GM21717 (cell line): ENCODE results near the gene NTN1.
"Not testable (repeated sequence)": the region's sequence is repeated elsewhere in the genome, so short reads cannot be mapped to it uniquely, and the experiment has no call there.

ENCODE experiments used
- ATAC-seq: cut with Tn5 transposase; IDR thresholded peaks from one replicate; pipeline ENCODE4 v1.9.1; 2021; ENCODE audit warnings: mild to moderate bottlenecking, moderate library complexity; ENCODE audit not compliant: unreplicated experiment

Gene NTN1

DNA sequence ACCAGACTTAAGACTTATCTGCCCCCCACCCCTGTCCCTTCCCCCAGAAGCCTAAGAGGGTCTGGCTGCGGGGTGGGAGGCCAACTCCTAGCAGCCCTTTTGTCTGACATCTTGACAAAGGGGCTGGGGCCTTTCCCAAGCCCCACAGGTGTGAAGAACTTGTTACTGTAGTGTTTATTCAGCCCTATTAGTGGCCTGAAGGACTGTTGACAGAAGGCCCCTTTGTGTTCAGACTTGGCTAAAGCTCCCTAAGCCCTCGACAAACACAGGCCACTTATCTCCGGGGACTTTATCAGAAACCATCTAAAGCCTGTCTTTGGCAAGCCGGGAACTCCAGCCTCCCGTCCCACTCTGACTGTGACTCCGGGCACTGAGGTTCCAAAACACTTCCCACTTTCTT is 129.8 kb downstream of the NTN1 start:
- no peak for ATAC-seq

DNA sequence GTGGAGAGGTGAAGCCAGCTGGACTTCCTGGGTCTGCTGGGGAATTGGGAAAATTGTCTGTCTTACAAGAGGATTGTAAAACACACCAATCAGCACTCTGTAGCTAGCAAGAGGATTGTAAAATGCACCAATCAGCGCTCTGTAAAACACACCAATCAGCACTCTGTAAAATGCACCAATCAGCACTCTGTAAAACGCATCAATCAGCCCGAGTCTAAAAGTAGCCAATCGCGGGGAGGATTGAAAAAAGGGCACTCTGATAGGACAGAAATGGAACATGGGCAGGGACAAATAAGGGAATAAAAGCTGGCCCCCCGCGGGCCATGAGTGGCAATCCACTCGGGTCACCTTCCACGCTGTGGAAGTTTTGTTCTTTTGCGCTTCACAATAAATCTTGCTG is 130.4 kb downstream of the NTN1 start:
- not testable (repeated sequence) for ATAC-seq

DNA sequence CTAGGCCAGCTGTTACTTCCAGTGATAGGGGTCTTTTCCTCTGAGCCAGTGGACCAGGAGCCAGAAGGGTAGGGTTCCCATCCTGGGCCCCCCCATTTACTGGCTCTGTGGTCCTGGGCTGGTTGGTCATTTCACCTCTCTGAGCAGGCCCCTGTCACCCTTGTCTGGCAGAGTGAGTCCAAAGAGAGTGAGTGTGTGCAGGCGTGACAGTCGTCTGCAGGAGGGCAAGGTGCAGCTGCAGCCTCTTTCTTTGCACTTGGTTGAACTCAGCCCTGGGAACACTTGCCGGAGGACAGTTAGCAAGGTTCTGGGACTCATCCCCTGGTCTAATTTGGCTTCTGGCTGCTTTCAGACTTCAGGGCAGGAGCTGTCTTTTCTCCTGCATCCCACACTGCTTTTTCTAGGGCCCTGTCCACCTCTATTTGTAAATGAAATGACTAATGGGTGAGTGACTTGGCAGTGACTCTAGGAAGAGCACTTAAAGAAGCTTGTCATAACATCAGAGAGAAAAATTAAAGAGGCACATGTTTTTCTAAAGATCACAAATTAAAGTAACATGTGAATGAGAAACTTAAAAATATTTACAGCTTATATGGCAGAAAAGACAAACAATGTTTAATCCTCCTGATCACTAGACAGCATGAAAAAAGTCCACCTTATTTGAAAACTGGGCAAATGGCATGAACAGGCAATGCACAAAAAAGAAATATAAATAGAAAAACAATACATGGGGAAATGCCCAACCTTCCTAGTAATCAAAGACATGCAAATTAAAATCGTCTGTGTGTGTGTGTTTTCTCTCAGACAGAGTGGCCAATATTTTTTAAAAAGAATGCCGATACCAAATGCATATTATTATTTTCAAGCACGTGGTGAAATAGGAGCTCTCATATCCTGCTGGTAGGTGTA is 137.5 kb downstream of the NTN1 start:
- no peak for ATAC-seq

DNA sequence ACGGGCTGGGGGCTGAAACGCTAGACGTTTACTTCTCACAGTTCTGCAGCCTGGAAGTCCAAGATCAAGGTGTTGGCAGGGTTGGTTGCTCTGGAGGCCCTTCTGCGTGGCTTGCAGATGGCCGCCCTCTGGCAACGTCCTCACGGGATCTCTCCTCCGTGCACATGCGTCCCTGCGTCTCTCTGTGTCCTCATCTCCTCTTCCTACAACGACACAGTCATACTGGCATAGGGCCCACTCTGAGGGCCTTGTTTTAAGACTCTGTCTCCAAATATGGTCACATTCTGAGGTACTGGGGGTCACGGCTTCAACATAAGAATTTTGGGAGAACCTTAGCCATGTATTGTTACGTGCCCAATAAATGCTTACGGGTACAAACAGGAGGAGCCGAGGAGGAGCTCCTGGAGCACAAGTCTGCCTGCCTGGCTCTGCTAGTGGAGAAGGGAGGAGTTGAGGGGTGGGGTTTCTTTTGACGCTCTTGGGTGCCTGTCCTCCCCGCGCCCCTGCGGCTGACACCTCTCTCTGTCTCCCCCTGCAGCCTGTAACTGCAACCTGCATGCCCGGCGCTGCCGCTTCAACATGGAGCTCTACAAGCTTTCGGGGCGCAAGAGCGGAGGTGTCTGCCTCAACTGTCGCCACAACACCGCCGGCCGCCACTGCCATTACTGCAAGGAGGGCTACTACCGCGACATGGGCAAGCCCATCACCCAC is 141.1 kb downstream of the NTN1 start:
- no peak for ATAC-seq

DNA sequence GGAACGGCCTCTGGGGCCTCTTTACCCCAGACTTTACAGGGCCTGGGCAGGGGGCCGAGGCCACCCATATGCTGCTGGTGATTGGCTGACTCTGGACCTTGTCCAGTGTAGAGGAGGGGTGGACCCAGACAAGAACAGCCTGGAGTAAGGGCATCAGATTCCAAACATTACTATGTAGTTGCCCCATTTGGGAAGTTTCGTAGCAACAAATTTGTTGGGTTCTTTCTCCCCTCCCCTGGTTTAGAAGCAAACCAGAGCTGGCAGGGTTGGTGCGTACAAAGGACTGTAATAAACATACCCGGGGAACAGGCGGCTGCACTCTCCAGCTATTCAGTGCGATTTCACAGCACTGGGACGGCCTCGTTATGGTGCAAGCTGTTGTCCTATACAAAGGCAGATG is 145.5 kb downstream of the NTN1 start:
- ATAC-seq = no peak

DNA sequence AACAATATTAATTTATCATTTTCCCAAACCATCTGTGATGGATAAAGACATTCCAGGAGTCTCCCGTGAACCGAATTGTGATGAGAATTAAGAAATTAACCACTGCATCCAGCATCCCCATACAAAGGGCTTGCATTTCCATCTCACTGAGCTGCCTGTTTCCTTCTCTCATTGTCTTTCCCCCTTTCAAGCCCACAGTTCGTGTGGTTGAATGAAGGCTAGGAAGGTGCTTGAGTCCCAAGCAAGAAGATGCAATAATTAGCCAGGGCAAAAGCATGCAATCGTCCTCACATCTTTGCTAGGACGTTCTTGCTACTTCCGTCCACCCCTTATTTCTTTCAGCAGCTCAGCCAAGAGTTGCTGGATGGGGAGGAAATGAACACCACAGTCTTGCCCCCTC is 146.1 kb downstream of the NTN1 start:
- ATAC-seq = no peak

DNA sequence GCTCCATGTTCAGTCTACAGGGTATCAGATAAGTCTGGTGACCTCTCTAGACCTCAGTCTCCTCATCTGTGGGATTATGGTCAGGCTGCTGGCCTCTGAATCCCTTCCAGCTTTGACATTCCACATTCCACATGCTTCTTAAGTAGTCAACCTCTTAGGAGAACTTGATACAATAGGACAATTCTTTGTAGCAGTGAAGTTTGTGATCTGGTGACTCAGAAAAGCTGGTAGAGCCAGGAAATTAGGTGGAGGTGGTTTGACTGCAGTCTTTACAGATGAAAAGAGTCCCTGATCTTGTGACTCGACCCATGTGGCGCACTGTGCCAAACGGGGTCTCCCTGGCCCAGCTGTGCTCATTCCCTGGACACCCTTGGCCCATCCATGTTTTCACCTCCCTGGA is 147.8 kb downstream of the NTN1 start:
- no peak for ATAC-seq

DNA sequence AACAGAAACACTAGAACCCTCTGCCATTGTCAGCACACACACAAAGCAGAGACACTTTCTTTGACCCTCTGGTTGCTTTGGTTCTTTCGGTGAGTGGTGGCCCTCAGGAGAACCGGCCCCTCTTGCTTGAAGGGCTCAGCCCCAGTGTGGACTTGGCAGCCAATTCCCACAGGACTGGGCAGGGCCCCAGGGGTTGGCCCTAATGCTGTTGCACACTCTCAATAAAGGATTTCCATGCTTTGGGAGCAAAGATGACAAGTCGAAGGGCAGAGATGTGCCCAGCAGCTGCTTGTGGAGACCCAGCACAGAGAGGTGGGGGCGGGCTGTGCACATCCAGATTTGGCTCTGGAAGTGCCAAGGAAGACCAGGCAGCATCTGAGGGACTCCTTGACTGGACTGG is 149.0 kb downstream of the NTN1 start:
- ATAC-seq = no peak

DNA sequence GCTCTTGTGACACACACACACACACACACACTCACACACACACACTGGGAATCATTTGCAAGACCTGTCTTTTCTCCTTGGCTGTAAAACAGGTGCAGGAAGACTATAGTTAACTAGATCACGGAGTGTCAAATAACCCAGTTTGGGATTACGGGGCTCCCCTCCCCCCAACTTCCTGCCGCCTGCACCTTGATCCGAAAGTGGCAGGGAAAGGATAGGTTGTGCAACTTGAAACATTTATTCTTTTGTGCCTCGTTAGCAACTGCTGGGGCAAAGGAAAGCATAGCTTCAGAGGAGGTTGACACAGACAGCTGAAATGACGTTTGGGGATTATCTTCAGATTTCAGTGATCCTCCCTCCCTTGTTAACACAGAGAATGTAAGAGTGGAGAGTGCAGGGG is 149.5 kb downstream of the NTN1 start:
- no peak for ATAC-seq

DNA sequence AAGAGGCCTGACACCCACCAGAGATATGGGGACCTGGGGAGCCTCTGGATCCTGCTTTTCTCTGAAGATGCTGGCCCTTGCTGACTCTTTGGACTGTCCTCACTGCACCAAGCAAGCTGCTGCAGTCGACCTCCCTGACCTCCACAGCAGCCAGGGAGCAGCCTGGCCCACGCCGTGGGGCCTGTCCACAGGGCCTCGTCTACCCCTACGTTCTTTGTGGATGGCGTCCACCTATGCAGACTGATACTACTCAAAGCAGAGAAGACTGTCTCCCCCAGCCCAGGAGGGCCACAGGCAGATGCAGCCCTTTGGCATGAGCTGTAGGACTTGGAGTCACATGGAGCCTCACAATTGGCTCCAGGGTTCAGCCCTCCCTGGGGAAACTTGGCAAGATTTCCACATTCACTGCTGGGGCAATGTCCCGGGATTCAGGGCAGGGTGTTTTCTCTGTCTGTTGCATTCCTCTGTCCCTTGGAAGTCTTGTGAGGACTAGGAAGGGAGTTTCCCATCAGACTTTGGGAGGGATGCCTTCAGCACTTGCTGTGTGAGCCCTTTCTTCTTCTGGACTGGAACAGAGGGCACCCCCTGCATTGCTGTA is 152.2 kb downstream of the NTN1 start:
- no peak for ATAC-seq

DNA sequence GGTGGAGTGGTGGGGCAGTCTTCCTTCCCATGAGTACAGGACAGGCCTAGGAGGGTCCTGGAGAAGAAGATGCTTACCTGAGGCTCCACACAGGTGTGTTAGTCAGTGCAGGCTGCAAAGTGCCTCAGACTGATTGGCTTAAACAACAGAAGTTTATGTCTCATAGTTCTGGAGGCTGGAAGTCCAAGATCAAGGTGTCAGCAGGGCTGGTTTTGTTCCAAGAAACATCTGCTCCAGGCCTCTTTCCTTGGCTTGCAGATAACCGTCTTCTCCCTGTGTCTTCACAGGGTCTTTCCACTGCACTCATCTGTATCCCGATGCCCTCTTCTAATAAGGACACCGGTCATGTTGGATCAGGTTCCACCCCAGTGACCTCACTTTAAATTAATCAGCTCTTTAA is 153.0 kb downstream of the NTN1 start:
- ATAC-seq = no peak

DNA sequence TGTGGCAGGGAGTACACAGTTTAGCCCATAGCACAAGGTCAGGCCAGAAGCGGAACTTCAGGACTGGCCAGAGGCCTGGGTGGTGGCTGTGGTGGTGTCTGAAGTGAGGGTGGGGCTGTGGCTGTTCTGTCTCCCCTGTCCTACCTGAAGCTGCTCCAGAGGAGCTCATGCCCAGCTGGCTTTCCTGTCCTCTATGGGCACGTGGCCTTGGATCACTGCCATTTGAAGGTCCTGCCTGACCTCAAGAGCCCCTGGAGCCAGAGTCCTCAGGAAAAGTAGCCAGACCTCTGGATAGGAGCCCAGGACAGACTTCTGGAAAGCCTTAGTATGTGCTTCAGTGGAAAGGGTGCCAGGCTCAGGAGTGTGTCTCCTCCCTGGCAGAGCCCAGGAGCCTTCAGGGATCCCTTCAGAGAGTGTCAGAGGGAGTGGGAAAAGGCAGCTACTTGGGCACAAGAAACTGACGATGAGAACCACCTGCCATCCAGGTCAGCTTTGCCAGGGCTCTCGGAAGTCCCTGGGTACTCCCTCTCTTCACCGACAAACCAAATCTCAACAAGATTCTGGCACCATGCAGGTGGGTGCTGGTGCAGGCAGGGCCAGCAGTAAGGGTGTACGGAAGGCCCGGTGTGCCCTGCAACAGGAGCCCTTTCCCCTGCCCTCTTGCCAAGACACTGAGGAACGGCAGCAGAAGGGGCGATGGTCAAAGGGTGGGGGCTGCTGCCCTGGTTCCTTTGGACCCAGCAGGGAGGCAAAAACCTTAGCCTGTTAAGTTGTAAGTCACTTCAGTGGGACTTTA is 153.7 kb downstream of the NTN1 start:
- no peak for ATAC-seq

DNA sequence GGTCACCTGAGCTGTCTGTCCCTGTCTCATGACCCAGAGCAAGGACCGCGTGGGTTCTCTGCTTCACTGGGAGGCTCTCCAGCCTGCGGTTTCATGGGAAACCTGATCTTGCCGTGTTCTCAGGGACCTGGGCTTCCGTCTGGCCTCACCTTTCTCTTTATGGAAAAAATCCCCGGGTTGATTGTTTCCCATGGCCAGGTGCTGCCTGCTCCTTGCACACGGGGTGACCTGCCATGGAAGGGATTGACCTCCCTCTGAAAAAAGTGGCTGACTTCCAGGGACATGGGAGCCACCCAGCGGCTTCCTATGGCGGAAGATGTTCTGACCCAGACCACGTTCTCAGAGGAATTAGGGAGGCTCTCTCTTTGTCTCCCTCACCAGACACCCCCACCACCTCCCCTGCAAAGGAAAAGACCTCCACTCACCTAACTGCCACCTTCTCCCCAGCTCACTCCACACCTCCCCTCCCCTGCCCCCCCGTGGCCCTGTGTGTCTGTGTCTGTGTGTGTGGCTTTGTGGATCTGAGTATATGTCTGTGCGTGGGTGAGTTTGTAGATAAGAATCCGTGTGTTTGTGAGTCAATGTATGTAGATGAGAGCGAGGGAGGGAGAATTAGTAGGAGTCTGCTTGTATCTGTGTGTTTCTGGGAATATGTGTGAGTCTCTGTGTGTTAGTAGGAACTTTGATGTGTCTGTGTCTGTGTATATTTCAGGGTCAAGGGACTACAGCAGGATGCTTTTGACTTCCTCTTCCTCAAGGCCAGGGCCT is 154.6 kb downstream of the NTN1 start:
- ATAC-seq = no peak

DNA sequence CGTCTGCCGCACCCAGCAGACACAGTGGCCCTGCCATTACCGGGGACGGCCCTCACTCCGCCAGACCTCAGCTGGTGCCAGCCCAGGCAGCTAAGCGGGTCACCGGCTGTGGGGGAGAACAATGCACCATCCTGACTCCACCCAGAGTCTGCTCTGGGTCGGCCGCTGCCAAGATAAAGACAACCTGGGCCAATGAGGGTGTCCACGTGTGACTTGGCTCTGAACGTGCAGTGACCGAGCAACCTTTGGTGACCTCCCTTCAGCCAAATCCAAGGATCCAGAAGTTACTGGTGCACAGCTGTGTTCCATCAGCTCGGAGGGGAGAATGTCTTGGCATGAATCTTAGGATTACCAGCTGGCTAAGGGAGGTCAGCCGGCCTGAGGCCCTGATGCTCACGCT is 155.9 kb downstream of the NTN1 start:
- no peak for ATAC-seq

DNA sequence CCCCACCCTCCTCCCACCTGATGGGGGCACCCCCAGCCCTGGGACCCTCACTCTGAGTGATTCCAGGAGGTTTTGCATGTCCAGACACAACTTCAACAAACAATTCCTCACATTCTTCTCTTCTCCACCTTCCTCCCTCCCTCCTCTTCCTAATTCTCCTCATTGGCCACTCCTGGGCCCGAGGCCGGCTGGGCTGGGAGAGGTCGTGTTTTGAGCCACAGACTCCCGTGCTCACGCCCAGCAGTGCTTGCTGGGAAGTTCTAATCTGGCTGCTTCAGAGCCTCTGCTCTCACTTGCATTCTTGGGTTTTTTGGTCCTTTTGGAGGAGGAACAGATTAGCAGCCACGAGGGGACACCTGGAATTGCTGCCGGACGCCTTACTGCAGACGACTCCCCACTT is 157.0 kb downstream of the NTN1 start:
- ATAC-seq = no peak

DNA sequence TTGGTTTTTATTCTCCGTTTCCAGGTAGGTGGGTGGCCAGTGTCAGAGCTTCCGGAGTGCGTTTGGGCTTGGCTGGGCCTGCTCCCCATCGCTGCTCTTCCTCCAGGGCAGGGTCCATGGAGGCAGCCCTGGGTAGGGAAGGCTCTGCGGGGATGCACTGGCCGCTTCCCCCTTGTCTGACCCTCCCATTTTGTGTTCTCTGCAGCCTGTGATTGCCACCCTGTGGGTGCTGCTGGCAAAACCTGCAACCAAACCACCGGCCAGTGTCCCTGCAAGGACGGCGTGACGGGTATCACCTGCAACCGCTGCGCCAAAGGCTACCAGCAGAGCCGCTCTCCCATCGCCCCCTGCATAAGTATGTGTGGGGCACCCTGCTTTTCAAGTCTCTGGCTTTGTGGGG is 158.3 kb downstream of the NTN1 start:
- no peak for ATAC-seq

DNA sequence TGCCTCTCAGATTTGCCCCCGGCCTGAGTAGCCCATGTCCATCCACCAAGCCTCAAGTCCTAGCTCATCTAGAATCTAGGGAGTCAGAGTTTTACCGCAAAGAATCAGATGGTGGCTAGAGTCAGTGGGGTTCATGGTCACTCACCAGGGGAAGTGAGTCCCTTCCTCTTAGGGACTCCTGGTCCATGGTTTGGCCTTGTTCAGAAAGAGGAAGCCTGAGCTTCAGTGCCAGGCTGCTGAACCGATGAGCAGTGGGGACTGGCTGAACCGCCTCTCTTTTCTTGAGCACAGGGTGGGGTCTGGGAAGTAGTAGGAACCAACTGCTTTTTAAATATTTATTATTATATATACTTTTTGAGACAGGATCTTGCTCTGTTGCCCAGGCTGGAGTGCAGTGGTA is 160.3 kb downstream of the NTN1 start:
- ATAC-seq = no peak

DNA sequence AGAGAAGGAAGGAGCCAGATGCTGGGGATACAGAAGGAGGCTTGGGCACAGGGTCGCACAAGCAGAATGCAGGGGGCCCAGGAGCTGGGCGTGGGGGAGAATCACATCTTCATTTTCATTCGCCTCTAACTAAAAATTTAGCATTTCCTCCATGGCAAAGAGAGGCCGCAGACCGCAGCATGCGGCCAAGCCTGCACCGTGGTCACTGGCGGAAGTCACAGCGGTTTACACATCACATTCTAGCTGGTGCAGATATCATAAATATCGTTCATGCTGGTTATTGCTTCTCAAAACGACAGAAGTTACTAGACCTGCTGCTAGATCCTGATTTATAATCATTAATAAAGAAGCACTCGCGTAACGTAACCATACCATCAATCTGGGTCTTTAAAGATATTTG is 162.0 kb downstream of the NTN1 start:
- ATAC-seq = no peak

DNA sequence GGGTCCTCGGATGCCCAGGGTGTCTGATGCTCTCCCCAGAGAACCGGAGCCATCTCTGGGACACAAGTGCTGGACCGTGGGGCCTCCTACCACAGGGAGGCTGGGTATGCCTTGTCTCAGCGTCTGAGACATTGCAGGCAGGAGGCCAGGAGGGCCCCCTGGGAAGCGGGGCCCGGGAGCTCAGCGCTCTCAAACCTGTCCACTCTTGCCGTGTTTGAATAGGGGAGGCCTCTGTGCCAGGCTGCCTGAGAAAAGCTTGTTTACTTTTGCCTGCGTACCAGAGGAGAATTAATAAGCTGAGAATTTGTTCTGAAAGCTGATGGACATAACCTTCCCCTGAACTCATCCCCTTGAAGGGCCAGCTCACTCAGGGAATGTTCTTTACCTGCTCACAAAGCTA is 163.8 kb downstream of the NTN1 start:
- no peak for ATAC-seq

DNA sequence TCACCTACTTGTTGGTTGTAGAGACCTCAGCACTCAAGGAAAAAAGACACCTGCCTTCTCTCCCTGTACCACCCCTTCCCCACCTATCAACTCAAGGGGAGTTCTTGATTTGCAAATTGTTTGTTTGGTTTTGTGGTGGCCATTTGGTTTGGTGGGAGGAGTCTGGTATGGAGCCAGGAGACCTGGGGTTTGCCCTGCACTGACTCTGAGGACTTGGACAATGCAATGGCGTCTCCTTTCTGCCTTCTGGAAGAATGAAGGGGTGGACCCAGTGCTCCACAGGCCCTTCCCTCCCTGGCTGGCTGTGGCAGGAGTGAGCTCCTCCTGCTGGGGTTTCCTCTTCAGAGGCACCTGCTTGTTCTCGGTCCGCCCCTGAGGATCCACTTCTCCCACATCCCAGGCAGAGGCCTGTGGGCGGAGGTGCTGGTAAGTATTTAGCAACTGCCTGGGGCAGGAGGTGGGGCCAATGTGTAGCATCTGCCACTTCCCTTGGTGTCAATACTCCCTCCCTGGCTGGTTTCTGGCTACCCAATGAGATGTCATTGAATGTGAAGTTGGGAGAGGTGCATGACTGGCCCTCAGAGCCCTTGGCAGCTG is 164.5 kb downstream of the NTN1 start:
- ATAC-seq = no peak
